ENCODE measurements around the gene BMP8B.
"Not testable (repeated sequence)": the region's sequence is repeated elsewhere in the genome, so short reads cannot be mapped to it uniquely, and the experiment has no call there.

The BMP8B gene

DNA sequence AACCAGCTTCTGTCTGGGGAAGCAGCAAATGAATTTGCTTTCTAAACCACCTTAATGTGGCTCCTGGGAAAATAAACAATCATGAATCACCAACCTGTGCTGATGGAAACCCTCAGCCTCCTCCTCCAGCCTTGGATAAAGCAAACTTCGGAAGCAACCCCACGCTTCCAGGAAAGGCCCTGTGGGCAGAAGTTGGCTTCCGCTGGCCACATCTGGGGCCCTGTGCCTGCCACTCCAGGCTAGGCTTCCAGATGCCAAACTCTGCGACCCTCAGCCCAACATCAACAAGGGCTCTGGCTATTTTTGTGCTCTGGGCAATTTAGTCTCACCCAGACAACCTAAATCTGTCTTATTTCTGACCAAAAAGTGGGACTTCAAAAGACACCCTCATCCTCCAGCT, 11.4 kb downstream of the BMP8B start:
- DNase-seq, result no peak

DNA sequence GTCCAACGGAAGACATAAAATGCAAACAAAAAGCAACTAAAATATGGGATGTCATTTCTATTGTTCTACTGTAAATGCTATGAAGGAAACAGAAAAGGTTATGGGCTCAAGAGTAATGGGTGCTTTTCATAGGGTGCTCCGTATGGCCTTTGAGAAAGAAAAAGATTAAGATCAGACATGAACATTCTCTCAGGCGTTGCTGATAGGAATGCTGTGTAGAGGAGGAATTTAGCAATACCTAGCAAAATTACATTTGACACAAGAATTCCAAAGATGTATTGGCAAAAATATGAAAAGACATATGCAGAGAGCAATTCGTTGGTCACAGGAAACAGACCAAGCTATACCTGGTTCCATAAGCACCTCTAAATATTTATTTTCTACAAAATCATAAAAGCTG, 11.8 kb downstream of the BMP8B start:
- no peak for DNase-seq

DNA sequence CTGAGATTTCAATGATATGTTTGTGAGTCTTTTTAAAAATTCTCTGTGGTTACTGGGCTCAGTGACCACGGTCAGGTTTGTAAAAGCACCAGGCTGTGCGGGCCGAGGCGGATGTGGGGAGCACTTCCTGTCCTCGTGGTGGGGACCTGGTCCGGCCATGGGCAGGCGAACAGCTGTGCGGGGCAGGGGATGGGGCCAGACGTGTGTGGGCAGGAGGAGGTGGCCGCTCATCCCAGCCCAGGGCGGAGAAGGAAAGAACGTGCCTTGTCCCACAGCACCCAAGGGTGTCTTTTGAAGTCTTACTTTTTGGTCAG, 12.3 kb downstream of the BMP8B start:
- no peak for DNase-seq

DNA sequence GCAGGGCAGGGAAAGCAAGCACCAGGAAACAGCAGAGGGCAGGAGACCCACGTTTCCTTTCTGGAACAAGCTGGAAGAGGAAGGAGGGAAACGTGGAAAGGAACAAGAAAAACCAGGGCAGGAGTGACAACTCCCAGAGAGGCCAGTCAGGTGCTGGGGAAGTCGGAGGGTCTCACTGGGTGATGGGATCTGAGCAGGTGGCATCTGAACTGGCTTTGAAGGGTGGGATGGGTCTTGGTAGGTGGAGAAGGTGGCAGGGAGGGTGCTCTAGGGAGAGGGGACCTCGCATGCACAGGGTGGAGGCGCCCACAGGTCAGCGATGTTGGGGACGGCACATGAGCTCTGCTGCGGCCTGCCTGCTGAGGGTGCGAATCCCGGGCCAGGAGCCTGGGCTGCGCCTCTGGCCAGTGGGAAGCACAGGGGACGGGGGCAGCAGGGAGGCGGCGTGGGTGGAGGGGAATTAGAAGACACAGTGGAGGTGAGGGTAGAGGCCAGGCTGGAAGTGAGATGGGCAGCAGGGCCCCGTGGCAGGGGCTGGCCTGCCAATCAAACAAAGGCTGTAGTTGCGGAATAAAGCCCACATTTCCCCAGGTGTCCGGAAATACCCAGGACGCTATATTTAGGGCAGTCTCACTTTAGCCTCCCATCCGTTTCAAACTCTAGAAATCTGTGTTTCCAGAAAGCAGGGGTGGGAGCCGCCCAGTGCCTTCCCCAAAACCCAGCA, 12.8 kb downstream of the BMP8B start:
- DNase-seq, result not testable (repeated sequence)

DNA sequence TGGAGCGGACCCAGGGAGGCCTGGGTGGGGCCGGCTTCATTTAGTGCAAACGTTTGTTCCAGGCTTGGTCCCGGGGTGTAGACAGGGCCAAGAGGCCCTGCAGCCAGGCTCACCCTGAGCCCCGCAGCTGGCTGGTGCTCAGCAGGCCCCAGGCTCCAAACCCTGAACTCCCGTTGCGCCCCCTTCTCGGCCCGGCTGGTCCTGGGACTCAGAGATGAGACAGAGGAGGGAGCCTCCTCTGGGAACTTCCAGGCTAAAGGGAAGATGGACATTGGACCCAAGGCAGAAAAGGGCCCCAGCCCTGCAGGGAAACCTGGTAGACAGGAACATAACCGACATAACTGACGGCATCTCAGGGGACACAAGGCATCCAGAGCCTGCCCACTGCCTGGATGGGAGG, 13.5 kb downstream of the BMP8B start:
- DNase-seq, result not testable (repeated sequence)

DNA sequence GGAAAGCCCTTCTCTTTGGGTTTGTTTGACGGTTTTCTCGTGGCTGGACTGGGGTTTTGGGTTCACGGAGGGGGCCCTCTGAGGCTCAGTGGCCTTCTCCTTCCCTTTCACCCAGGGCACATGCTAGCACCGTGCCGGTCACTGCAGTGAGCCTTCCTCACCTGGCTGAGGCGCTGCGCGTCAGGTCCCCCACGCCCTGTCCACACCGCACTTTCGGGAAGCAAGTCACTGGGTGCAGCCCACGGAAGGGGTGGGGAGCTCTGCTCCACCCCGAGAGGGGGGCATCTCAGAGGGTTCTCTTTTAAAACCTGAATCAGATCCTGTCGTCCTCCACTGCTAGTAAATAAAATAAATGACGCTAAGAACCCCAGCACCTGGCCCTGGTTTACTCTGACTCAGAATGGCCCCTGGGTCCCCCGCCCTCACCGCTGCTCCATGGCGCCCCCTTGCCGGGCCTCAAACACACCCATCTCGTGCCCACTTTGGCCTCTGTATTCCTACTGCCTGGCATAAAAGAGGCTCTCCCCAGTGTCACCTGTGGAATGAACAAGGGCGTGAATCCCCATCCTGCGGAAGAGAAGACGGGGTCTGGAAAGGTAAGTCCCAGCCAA, 15.2 kb downstream of the BMP8B start:
- DNase-seq, result not testable (repeated sequence)

DNA sequence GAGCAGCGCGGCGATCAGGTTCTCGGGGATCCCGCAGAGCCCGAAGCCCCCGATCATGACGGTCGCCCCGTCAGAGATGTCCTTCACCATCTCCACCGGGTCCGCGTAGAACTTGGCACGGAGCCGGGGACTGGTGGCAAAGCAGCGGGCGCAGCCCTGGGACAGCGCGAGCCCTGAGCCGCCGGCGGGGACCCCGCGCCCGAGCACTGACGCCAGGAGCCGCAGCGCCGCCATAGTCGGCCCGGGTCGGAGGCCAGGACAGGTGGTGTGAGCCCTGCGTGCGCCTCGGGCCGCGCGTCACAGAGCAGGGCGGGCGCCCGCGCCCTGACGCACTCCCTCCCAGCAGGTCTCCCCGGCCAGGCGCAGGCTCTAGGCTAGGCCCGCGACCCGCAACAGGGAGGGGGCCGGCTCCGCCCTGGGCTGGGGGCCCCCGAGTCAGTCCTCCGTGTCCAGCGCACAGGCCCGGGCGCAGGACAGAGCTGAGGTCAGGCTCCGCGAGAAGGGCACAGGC, 17.6 kb downstream of the BMP8B start, which contains the start of gene OXCT2:
TSS of gene OXCT2 (minus strand) at position 327 of the 511 bp plus-strand sequence. CDS start at position 234, 93 bp downstream.
- DNase-seq, result not testable (repeated sequence)

DNA sequence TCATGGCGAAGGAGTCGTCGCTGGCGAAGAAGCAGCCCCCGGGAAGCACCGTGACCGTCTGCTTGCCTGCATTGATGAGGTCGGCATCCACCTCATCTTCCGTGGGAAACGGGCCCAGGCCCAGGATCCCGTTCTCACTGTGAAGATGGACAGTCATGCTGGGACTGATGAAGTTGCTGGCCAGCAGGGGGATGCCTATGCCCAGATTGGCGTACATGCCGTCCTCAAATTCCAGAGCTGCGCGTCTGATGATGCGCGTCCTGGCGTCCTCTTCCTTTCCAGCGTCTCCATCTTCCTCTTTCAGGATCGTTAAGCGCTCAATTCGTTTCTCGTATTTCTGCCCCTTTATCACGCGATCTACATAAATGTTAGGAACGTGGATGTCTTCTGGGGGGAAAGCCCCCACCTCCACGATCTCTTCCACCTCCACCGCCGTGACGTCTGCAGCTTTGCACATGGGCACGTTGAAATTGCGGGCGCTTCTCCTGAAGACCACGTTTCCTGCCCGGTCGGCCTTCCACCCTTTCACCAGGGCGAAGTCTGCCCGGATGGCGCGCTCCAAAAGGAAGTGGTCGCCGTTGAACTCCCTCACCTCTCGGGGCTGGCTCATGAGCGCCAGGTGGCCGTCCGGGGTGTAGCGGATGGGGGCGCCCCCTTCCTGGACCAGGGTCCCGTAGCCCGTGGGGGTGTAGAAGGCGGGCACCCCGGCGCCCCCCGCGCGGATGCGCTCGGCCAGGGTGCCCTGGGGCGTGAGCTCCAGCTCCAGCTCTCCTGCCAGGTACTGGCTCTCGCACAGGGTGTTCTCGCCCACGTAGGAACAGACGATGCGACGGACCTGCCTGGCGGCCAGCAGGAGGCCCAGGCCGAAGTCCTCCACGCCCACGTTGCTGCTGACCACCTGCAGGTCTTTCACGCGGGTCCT, 18.3 kb downstream of the BMP8B start:
- DNase-seq, result not testable (repeated sequence)

DNA sequence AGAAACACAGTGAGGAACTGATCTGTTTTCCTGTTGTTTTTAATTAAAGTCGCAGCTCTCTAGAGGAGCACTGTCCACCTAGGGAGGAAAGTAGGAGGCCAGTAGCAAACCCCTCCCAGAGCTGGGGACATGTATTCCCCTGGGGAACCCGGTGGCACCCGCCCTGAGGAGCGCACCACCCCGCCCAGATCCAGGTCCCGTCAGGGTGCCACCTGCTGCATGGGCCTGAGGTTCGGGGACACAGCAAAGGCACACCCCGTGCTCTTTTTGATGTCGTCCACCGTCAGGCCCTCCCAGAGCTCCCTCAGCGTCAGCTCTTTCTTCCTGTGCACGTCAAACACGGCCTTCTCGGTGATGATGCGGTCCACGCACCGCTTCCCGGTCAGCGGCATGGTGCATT, 19.2 kb downstream of the BMP8B start:
- not testable (repeated sequence) for DNase-seq

DNA sequence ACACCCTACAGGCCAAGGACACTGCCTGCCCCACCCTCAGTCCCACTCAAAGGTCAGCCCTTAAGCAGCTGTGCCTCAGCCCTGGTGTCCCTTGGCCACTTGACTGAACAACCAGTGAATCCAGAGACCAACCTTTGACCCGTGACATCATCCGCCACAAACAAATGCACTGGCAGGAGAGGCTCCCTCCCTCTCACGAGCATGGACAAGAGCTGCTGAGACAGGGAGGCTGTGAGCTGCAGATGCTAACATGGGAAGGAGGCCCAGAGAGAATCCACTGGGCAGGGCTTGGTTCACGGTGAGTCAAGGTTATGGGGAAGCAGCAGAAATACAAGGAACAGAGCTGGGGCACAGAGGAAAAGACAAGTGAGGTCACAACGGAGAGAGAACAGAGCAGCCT, 22.2 kb downstream of the BMP8B start:
- not testable (repeated sequence) for DNase-seq

DNA sequence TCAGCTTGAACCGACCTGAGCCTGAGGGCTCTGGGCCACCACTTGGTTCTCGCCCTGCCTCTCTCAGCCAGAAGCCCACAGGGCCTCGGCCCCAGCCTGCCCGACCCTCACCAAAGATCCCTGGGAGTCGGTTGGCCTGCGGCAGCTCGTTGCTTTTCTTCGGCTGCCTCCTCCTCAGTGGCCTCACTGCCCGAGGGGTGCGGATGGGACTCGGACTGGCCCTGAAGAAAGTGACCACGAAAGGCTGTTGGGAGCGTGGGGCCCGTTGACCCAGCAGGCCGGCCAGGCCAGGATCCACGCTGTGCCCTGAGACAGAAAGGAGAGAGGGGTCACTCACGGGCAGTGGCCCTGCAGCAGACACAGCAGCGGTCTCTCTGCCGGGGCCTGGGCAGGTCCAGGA, 24.2 kb downstream of the BMP8B start:
- DNase-seq, result not testable (repeated sequence)

DNA sequence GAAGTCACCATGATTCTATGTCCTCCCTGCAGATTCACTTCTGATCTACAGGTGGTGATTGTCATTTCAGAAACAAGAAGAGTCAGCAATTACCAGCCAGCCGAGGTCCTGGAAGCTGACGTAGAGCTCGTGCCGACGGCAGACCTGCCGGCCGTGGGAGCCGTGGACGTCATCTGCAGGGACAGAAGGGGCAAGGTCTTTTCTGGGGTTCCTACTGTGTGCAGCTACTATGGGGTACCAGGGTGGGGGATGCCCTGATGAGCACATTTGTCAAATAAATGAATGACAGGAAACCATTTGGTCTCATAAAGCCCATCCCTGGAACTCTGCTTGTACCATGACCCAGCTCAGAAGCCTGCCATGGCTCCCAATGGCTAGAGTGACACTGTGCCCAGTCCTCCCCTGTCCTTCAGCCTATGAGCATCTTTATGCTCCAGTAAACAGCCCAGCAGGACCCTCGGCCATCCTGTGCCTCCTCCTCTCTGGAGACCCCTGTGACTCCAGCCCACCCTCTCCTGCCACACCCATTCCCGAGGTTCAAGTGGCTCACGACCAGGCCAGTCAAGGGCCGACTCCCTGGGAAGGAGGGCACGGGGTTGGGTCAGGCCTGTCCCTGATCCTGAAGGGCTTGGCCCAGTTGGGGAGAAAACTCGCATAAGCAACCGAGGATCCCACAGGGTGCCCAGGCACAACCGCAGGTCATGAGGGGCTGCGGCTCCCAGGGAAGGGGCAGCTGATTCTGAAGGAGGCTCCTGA, 24.9 kb downstream of the BMP8B start:
- DNase-seq, result not testable (repeated sequence)

DNA sequence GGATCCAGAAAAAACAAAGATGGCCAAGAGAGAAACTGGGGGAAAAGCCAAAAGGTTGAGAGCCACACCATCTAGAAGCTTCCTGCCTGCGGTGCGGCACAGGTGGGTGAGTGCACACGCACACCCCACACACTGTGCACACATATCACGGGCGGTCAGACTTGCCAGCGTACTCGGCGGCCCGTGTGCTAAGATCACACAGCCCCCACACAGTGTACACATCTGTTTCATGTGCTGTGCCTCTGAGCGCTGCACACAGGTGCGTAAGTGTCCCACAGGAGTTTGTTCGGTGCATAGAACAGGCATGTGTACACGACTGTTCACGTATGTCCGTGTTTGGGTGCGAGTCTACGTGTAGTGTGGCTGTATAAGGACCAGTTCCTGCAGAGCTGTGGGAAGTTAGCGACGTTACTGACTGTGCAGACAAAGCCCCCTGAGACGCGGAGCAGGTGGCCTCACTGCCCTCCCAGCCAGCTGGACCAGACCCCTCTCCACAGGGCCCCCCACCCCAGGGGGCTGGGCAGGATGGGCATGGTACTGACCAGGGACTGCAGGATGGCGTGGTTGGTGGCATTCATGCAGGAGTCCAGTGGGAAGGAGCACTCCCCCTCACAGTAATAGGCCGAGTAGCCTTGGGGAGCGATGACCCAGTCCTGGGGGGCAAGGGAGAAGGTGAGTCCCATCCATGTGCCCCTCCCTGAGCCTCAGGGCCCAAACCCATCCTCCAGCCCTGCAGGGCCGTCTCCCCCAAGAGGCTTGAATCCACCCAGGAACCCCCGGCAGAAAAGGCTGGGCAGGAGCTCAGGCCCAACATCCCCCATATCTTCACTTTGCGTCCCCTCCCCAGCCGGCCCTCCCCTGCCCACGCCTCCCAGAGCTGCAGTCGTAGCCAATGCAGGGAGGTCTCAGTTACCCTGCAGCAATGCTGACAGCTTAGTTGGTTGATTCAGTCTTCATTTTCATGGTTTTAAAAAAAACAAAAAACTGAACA, 25.8 kb downstream of the BMP8B start:
- DNase-seq, result no peak

DNA sequence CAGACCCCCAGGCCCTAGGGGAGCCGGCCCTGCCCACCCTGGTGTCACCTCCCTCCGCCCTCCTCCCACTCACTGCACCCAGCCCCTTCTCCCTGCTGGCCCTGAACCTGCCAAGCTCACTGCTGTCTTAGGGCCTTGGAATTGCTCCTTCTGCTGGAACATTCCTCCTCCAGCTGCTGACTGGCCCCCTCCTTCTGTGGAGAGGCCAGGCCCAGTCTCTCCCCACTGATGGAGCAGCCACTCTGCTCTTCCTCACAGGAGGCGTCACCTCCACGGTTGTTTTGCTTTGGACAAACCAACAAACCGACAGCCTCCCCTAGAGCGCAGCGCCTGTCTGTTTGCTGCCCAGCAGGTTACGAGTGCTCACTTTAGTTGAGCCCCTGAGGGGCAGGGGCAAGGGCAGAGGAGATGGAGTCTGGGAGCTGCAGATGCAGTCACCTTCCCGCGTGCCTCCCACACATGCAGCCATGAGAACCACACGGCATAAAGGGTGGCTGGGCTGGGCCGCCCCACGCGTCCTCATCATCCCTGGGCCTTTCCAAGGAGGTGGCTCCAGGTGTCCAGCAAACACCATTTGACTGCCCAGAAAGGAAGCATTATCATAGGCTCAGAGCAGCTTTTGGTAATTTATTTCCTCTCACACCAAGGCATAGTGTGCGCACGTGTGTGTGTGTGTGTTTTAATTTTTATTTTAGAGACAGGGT, 27.0 kb downstream of the BMP8B start:
- no peak for DNase-seq

DNA sequence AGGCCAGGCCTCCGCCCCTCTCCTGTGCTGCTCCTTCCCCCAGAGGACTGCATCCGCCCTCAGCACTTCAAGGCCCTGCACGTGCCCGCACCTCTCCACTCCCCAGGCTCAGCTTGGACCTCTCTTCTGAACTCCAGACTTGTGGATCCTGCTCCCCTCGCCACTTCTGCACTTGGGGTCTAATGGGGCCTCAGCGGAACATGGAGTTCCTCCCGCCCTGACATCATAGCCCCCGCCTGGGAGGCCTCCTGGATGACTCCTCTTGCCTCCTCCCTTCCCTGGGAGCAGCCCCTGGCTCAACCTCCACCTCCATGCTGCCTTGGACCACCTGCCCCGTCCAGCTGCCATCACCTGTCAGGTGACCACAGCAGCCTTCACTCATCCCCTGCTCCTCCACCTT, 27.6 kb downstream of the BMP8B start:
- no peak for DNase-seq

DNA sequence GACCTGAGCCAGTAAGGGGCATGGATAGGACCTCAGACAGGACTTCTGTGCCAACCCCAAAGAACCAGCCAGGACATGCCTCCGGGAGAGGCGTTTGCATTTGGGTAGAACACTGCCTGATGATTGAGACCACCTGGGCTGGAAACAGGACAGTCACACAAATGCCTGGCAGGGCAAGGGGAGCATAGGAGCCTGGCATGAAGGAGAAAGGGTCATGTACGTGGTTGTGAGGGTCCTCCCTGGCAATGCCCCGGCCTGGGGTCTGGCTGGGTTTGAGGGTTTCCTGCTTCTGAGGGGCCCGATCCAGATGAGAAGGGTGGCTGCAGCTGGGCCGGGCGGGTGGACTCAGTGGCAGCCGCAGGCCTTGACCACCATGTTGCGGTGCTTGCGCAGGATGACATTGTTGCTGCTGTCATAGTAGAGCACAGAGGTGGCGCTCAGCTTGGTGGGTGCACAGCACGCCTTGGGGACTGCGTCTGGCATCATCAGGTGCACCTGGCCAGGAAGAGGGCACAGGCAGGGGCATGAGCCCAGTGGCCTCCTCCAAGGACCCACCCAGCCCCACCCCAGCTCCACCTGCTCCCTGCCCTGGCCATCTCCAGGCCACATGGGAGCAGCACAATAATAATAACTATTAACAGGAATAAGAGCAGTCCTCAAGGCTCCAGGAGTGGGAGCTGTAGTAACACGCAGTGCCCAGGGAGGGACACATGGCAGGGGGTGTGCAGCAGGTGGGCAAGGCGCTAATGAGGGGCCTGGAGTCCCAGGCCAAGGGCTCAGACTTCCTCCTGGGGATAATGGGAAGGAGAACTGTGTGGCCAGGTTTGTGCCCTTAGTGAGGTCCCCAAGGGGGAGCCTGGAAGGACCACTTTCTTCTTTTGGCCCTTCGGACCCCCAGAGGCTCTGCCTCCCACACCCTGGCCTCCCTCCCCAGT, 28.3 kb downstream of the BMP8B start:
- DNase-seq, result no peak

DNA sequence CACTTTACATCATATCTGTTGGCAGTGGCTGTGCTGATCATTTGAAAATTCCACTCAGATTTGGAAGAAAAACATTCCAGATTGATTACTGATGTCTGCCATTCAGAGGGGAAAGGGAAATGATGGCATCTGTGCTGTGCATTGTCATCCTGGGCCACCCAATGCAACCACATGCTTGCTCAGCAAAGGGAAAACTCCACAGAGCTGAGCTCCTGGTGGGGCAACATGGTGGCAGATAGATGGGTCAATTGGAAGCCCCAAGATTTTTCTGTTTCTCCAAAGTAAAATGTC, 29.3 kb downstream of the BMP8B start:
- DNase-seq, result no peak

DNA sequence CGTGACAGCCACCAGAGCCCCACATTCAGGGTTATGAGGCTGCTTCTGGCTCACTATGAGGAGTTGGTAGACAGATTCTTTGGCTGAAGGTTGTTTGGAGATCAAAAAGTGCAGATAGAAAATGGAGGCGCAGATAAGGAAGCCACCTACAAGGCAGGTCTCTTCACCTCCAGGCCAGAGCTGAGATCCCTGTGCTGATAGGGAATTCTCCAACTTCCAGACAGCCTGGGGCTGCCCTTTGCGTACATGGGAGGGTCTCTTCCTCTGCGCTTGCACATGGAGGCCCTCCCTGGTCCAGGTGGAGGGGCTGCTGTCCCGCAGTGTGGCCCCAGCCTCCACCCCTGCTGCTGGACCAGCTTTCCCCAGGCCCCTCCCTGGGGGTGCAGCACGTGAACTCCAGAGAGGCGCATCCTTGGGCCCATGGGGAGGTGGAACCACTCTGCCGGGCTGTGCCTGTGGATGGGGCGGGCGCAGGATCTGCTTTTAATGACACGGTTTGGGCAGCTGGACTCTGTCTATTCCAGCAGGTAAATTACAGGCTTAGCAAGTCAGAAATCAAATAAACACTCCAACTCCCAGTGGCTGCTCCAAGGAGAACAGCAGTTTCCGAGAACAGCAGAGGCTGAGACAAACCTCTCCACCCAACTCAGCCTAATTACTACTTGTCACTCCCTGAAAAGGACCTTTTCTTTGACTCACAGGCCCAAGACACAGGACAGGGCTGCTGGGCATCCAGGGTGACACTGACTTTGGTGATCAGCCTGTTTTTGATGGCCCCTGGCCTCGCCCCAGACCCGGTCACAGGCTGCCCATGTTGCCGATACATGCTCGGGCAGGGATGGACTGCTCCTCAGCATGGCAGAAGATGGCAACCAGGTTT, 29.9 kb downstream of the BMP8B start:
- no peak for DNase-seq

DNA sequence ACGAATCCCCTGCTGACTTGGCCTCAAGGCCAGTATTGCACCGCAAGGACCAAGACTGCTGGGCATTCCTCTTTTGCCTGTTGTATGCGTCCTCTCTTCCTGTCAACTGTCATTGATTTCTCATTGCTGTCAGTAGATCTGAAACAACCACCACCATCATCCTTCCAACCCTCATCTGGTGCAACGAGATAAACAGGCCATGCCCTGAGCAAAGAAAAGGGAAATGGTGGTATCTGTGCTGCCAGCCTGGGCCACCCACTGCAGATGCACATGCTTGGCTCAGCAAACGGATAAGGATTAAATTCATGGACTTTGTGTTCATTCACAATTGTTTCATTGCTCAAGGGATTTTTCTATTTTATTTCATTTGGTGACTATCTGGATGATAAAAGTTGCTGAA, 31.2 kb downstream of the BMP8B start:
- peak; percentile 96 for DNase-seq

All from hematopoietic multipotent progenitor cell treated with erythropoietin and hydrocortisone succinate and interleukin-3 and kit ligand, for 6 days (in vitro differentiated cells).